Measurements from ENCODE around the gene JADE2. TPM values are rescaled to one million over a fixed set of nuclear protein-coding genes. Genes with fewer than 3 reads are reported as not detected.

The JADE2 gene
- total RNA-seq, 4 donors from 2014 or later, result 51.7 to 116 (median 76.6) TPM

DNA sequence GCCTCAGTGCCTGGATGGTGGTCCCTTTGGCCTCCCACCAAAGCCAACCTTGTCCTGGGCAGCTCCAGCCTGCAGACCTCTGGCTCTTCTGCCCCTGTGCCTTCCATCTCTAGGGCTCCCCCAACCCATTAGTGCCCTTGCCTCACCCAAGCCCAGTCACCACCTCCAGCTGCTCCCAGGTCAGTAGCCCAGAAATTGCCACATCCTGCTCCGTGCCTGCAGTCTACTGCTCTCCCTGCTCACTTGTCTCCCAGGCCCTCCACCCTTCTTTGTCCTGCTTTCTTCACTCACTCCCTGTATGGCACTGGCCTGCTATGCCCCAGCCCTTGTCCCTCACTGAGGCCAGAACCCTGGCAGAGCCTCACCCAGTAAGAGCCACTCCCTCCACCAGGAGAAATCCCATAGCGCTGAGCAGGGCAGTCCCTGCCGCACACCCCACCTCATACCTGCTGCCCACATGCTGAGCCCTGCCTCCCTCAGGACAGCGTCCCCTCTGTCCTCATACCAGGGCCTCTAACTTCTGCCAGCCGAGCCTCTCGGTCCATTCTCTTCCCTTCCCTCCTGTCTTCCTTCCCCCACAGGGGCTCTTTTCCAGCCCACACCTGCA is 44.4 kb downstream of the JADE2 start:
- intact Hi-C loops (cut with DNase I), result loop anchor here (5.0 to 10.0 kb wide), 2 partner anchors 38 to 195 kb away; partner anchors contain the start of gene UBE2B
- no peak for DNase-seq
- peaks cover 19 to 52% of the 10 kb centered on the region in 2 donors for H3K4me1 ChIP-seq

GRCh38 chr5:134570365-134570758 is 44.9 kb downstream of the JADE2 start:
- TF ChIP-seq POLR2A (IDR thresholded peaks at IDR 0.05), result no peak
- TF ChIP-seq CTCF (IDR thresholded peaks at IDR 0.05), result no peak

More for the DNA sequence above, 44.4 kb downstream of the JADE2 start:
- 93 to 94% methylated on average over 6 of the region's 6 CpGs for WGBS, 2 donors
- TF ChIP-seq CTCF (IDR thresholded peaks at IDR 0.05), result no peak
- no peak for TF ChIP-seq POLR2A (IDR thresholded peaks at IDR 0.05)
- Histone ChIP-seq H3K4me3 (replicated peaks in 1 of 3) (no peak overlapping the region), H3K36me3 (peaks cover 62 to 67% of the 10 kb centered on the region in 2 donors), H3K27ac (peak overlapping the region; percentile 50 to 85 (median 53)), H3K27me3 (no peaks in the 10 kb centered on the region), H3K9me3 (no peaks in the 10 kb centered on the region)

GRCh38 chr5:134570886-134571285 is 45.4 kb downstream of the JADE2 start:
- DNase-seq, result no peak
- Histone ChIP-seq H3K36me3 (peaks cover 60 to 64% of the 10 kb centered on the region in 2 donors), H3K4me3 (replicated peaks in 1 of 3) (no peak overlapping the region), H3K27ac (no peak overlapping the region), H3K27me3 (no peaks in the 10 kb centered on the region), H3K4me1 (peaks cover 19 to 53% of the 10 kb centered on the region in 2 donors), H3K9me3 (no peaks in the 10 kb centered on the region)
- 84 to 90% methylated on average over 5 of the region's 6 CpGs for WGBS, 2 donors
- intact Hi-C loops (cut with DNase I), result loop anchor here (10.0 kb wide), 1 partner anchor 196 kb away; the partner anchor contains the start of gene UBE2B
- TF ChIP-seq CTCF (IDR thresholded peaks at IDR 0.05) (no peak), POLR2A (IDR thresholded peaks at IDR 0.05) (no peak)

More at GRCh38 chr5:134570365-134570758, 44.9 kb downstream of the JADE2 start:
- Histone ChIP-seq H3K4me3 (replicated peaks in 1 of 3) (no peak overlapping the region), H3K36me3 (peaks cover 62 to 67% of the 10 kb centered on the region in 2 donors), H3K27ac (no peak overlapping the region), H3K9me3 (no peaks in the 10 kb centered on the region), H3K27me3 (no peaks in the 10 kb centered on the region), H3K4me1 (peaks cover 19 to 53% of the 10 kb centered on the region in 2 donors)
- WGBS, 2 donors, result 93 to 94% methylated on average over 9 of the region's 9 CpGs
- intact Hi-C loops (cut with DNase I), result loop anchor here (10.0 kb wide), 1 partner anchor 196 kb away; the partner anchor contains the start of gene UBE2B
- no peak for DNase-seq

DNA sequence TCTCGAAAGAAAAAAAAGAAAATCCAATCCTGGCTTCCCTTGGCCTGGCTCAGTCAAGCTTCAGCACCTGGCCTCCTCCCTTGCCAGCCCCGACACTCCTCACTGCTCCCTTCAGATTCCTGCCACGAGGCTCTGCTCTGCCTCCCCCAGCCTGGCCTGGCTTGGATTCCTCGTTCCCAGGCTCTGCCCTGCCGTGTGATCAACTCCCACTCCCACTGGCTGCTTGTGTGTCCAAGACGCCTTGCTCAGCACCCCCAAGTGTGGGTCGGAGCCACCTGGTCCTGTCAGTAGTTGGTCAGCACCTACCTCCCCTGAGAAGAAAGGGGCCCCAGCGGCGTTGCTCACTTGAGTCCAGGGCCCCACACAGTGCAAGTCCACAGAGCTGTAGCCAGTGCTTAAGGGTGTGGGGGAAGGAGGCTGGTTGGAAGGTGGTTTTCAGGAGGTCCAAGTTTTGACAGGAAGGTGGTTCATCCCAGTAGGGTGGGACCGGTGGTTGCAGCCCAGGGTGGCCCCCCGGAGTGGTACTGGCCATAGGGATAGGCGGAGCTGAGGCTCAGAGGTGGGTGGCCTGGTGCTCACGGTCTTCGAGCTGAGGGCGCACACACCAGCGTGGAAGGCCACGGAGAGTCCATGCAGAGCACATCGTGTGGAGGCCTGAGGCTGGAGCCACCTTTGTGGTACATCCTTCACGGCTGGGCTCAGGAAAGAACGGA is 46.4 kb downstream of the JADE2 start:
- H3K9me3 ChIP-seq, result no peaks in the 10 kb centered on the region
- DNase-seq, result no peak
- H3K27ac ChIP-seq, result no peak overlapping the region
- TF ChIP-seq POLR2A (IDR thresholded peaks at IDR 0.05) (no peak), CTCF (IDR thresholded peaks at IDR 0.05) (no peak)
- peaks cover 60 to 64% of the 10 kb centered on the region in 2 donors for H3K36me3 ChIP-seq
- WGBS, 2 donors, result 94 to 95% methylated on average over 20 of the region's 20 CpGs
- H3K27me3 ChIP-seq, result no peaks in the 10 kb centered on the region
- peaks cover 19 to 53% of the 10 kb centered on the region in 2 donors for H3K4me1 ChIP-seq
- intact Hi-C loops (cut with DNase I), result loop anchor here (10.0 kb wide), 1 partner anchor 197 kb away; the partner anchor contains the start of gene UBE2B
- no peak overlapping the region for H3K4me3 ChIP-seq (replicated peaks in 1 of 3)
